Nucleus accumbens (tissue), 56 donors: Measurements from ENCODE around the gene NOS1.
"Not testable (repeated sequence)": the region's sequence is repeated elsewhere in the genome, so short reads cannot be mapped to it uniquely, and the experiment has no call there.

Experiments used
- DNase-seq, 56 donors: peaks; one replicate each; lab custom pipeline; 2025; lab: John Stamatoyannopoulos, UW

NOS1 gene

DNA sequence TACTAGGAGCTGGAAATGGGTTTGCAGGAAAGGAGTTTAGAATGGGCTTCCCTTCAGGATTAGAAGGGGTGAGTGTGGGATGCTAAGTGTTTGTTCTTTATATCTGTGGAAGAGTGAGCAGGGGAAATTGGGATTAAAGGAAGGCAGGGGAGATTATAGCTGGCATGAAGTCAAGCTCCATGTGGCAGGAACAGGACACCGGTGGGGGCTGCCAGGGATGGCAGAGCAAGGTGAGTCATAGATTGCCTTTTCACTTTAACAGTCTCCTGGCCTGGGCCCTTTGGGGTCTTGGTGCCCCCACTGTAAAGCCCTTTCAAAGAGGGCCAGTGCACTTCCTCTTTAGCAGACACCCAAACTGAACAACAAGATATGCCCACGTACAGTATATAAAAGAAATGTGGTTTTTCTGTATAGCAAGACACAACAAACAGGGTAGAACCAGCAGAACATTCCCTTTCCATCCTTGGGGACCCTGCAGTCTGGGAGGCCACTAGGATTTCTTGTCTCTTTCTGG lies 148.1 kb downstream of the NOS1 start:
- no peak for DNase-seq

DNA sequence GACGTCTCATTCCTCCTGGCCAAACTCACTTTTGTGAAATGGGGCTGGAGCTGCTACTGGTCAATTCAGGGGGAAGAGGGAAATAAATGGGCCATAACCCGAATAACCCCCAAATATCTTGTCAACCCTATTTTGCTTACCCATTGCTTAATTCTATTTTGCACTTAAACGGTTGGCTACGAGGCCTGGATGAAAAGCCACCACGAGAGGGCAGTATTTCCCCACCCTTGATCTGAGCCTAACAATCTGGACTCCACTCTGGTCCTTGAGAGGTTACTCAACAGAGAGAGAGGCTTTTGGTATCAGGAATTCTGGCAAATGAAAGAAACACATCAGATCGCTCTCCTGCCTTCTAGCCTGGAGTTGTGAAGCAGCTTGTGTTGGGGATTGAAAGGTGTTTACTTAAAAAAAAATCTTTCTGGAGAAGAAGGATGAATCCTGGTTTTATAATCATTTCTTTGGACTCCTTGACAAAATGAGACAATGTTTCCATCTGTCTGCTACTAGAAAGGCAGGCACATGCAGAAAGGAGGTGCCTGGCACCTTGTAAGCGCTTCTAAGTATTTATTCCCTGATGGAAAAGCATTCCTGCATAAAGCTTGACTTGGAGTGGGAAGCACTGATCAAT lies 148.7 kb downstream of the NOS1 start:
- peak in 49 of 56 donors; percentile 4 to 89 (median 44) for DNase-seq

DNA sequence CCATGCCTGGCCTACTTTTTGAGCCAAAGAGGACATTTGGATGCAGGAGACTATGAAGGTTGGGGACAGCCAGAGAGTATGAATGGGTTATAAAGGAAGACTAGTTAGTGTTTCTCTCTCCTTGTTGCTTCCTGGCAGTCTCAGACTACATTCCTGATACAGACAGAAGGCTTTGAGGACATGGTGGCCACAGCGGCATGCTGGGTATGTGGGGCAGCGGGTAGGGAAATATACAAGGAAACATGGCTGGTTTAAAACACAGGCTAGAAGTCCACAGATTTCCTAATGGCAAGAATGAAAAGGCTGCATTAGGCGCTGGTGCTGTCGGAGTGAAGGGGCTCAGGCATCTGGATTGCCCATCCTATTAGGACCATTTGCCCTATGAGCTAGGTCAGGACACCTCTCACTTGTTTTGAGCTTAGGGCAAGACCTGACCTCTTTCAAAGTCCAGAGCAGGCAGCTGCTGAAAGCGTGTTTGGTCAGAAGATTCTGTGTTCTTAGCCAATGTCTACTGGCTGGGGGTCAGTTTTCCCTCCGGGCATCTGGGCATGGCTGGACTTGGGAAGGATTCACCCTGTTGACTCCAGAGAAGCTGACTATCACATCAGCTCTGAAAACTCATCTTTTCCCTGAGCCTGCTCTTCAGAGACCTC lies 151.0 kb downstream of the NOS1 start:
- no peak for DNase-seq

DNA sequence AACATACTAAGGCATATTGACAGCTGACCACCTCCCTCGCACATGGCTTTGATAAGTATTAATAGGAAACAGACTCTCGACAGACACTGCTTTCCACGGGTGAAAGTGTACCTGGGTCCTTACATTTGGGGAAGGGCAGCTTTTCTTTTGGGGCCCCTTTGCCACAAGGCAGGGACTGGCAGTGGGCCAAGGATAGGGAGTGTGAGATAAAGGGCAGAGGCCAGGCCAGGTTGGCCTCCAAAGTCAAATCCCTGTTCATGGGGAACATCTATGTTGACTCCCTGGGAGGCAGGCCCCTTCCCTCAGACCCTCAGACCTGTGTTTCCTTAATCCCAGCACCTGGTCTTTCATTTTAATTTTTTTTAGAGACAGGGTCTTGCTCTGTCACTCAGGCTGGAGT lies 151.8 kb downstream of the NOS1 start:
- no peak for DNase-seq

DNA sequence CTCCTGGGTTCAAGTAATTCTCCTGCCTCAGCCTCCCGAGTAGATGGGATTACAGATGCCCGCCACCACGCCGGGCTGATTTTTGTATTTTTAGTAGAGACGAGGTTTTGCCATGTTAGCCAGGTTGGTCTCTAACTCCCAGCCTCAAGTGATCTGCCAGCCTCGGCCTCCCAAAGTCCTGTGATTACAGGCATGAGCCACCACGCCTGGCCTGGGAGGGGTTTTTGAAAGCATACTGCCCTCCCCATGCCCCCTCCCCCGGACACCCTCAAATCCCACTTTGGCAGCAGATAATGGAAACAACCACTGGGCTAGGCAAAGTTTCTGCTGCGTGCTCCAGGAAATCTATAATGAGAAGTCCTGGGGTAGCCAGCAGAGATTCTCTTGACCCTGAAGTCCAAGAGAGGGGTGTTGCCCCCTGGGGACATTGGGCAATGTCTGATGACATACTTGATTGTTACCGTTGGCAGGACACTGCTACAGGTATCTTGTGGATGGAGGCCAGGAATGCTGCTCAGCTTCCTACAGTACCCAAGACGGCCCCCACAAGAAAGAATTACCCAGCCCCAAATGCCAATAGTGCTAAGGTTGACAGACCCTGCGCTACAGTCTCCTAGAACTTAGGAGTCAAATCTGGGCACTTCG lies 152.5 kb downstream of the NOS1 start:
- DNase-seq: no peak

DNA sequence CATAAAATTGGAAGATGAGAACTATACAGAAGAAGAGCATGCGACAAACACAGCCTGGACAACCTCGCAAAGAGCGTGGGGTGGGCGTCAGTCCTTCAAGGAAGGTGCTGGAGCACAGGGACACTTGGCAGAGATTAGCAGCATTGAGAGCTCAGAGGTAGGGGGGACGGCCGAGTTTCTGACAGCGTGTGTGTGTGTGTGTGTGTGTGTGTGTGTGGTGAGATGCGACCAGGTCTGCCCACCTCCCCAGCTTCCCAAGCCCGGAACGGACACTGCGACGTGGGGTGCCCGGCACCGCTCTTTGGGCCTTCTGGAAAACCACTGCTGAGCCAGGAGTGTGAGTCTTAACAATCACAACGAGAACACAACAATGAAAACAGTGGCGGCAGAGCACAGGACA lies 153.2 kb downstream of the NOS1 start:
- DNase-seq: no peak

DNA sequence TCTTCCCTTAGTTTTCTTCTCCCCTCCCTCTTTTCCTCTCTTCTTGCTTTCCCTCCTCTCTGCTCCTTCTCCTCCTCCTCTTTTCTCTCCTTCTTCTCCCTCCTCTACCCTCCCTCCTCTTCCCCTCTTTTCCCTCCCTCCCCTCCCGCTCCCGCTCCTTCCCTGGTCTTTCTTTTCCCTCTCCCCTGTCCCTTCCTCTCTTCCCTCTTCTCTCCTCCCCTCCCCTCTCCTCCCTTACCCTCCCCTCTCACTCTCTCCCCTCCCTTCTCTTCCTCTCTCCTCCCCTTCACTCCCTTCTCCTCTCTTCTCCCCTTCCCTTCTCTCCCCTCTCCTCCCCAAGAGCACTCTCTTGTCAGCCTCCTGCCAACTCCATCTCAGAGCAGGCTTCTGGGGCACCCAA lies 153.8 kb downstream of the NOS1 start:
- DNase-seq: no peak

DNA sequence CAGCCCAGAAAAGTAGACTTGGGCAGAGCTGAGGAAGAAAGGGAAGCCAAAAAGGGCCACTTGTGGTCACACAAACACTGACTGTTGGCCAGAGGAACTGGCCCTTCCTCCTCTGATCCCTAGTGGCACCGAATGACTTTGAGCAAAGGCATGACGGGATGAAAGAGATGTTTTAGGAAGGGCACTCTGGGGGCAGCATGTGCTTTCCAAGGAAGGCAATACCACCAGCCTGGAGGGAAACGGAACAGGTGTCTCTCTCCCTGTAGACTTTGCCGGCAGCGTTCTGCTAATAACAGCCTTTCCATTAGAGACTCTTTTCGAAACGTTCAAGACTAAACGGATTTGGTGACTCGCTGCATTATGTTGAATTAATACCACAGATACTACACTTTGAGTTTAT lies 158.9 kb downstream of the NOS1 start:
- DNase-seq: no peak

DNA sequence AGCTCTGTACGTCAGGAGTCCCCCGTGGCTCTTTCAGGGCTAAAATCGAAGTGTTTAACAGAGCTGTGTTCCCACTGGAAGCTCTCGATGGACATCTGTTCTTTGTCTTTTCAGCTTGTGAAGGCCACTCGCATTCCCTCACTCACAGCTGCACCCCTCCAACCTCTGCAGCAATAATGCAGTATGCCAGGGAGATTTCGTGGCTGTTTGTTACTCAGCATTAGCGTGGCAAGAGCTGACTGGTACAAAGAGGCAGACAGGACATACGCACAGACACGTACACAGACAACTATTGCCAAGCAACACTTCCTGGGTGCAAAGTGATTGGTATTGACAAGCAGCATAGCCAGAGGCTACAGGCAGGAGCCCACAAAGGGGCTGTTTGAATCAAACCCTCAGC lies 159.4 kb downstream of the NOS1 start:
- DNase-seq: no peak

DNA sequence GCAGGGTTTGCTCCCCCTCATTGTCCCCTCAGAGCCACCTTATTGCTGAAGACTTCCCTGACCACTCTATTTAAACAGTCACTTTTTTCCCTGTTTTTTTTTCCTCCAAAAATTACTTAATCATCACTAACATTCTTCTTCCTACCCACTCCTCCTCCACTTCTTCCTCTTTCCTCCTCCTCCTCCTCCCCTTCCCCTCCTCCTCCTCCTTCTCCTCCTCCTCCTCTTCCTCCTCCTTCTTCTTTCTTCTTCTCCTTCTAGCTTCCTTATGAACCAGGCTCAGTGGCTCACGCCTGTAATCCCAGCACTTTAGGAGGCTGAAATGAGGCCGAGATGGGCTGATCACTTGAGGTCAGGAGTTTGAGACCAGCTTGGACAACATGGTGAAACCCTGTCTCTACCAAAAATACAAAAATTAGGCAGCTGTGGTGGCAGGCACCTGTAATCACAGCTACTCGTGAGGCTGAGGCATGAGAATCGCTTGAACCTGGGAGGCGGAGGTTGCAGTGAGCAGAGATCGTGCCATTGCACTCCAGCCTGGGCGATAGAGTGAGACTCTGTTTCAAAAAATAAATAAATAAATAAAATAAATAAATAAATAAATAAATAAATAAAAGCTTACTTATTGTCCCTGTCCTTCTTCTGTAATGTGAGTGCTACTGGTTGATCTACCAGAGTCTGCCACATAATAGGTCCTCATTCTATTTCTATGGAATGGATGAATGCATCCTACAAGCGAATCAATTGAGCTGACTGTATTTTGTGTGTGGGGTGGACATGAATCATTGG lies 161.3 kb downstream of the NOS1 start:
- DNase-seq: not testable (repeated sequence)

DNA sequence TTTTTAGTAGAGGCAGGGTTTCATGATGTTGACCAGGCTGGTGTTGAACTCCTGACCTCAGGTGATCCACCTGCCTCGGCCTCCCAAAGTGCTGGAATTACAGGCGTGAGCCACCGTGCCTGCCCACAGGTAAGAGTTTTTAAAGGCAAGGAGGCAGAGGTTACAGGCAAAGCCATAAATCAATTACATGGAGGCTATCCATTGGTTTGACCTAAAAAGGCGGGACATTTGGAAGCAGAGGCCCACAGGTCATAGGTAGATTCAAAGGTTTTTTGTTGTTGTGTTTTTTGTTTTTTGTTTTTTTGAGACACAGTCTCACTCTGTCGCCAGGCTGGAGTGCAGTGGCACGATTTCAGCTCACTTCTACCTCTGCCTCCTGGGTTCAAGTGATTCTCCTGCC lies 165.1 kb downstream of the NOS1 start:
- not testable (repeated sequence) for DNase-seq

DNA sequence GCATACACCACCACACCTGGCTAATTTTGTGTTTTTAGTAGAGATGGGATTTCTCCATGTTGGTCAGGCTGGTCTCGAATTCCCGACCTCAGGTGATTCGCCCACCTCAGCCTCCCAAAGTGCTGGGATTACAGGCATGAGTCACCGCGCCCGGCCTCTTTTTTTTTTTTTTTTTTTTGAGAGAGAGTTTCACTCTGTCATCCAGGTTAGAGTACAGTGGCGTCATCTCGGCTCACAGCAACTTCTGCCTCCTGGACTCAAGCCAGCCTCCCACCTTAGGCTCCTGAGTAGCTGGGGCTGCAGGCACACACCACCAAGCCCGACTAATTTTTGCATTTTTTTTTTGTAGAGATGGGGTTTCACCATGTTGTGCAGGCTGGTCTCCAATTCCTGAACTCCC lies 166.4 kb downstream of the NOS1 start:
- peak in 6 of 56 donors; percentile 8 to 35 (median 18) for DNase-seq

DNA sequence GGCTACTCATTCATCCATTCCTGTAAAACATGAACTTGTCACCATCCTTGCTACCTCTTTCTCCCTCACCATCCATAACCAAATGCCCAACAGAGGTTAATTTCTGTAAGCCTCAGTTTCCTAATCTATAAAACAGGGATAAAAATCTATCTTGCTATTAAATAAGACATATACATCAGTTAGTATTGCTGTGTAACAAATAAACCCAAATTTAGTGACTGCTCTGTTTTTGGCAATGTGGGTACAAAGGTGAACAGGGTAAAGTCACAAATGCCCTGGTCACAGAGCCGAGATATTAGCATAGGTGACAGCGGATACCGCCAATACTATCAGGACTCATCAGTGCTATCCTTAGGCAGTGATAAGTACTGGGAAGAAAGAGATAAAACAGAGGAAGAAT lies 167.5 kb downstream of the NOS1 start:
- no peak for DNase-seq

DNA sequence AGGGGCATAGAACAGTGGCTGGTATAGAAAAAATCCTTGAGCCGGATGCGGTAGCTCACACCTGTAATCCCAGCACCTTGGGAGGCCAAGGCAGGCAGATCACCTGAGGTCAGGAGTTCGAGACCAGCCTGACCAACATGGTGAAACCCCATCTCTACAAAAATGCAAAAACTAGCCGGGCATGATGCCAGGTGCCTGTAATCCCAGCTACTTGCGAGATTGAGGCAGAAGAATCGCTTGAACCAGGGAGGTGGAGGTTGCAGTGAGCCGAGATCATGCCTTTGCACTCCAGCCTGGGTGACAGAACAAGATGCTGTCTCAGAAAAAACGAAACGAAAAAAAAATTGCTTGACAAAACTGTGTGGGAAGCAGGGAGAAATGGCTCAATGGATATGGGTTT lies 168.8 kb downstream of the NOS1 start:
- DNase-seq: not testable (repeated sequence)

DNA sequence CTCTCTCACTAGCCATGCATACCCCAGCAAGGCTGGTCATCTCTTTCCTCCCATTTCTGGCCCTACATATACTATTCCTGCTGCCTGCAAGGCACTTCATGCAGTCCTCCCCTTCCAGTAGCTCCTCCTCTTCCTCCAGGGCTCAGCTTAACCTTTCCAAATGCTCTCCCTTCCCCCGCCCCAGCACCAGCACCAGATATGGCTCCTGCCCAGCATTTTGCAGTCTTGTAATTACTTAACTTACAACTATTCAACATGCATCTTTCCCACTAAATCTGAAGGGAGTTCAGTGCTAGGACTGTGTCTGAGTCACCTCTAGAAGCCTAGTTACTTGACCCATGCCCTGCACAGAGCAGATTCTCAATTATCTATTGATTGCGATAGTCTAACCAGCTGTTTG lies 169.4 kb downstream of the NOS1 start:
- DNase-seq: no peak

DNA sequence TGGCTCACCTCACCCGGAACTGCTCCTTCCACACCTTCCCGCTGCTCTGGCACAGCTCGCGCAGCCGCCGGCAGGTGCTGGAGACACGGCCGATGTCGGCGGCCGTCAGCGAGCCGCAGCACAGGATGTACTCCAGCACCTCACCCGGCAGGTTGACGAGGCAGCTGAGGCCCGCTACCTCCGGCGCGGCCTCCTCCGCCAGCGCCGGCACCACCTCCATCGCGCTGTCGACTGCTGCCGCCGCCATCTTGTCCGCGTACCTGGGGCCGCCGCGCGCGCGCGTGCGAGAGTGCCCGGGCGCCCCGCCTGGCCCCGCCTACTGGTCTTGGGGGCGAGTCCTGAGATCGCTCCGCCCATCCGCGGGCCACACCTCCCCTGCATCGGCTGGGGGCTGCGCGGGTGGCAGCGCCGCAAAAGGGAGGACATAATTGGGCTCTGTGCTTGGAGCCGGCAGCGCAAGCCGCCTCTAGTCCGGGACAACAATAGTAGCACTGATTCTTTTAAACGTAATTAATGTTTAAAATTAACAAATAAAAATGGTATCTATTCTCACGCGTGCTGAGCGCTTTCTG lies 171.1 kb downstream of the NOS1 start, which contains the start of gene FBXO21:
FBXO21 (minus strand) TSS at position 261 of the 572 bp plus-strand sequence; CDS start at position 247, 14 bp downstream.
- peak; percentile 44 to 97 (median 88) for DNase-seq

DNA sequence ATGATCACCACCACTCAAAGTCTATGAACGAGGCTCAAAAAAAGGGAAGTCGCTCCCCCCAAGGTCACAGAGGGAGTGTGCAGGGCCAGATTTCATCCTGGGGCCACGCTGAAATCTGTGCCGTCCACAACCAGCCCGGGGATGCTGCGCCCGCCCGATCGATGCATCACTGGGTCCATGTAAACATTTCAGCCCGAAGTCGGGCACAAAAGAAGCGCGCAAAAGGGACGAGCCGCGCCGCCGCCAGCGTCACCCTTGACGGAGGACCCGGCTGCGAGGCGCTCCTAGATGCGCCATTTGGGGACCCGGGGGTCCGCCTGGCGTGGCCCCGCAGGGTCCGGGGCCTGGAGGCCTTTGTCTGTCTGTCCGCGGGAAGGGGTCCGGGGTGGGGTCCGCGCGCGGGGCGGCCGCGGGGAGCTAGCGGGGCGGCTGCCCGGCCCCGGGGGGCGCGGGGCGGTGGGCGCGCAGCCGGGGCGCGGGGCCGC lies 171.7 kb downstream of the NOS1 start:
- peak in 36 of 56 donors; percentile 6 to 64 (median 37) for DNase-seq

DNA sequence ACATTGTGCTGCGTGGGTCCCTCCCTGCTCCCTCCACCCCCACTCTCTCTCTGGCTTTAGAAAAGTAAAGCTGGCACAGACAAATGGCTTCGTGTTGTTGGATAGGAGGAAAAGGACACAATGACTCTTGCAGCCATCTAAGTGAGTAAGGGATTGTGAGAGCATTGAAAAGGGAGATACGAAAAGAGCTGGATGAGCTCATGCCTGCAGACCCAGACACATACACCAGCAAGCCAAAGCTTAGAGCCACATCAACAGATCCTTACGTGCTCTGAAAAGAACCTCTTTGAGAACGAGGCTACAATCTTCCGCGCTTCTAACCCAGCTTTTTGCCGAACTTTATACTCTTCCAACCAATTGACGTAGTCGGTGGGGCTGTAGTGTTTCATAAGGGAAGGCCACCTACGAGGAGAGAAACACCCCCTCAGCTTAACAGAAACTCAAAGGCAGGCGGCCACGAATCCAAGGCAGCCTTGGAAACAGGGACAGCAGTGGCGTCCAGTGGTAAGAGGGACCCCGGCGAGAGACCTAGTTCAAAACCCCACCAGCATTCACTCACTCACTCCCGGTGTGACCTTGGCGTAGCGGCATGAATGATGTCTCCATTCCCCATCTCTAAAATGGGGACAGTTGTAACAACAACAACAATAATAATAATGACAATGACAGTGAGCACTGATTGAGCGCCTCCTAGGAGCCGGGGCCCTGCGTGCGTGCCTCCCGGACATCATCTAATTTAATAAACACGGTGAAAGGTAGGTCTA lies 172.3 kb downstream of the NOS1 start:
- DNase-seq: peak in 42 of 56 donors; percentile 9 to 69 (median 37)

DNA sequence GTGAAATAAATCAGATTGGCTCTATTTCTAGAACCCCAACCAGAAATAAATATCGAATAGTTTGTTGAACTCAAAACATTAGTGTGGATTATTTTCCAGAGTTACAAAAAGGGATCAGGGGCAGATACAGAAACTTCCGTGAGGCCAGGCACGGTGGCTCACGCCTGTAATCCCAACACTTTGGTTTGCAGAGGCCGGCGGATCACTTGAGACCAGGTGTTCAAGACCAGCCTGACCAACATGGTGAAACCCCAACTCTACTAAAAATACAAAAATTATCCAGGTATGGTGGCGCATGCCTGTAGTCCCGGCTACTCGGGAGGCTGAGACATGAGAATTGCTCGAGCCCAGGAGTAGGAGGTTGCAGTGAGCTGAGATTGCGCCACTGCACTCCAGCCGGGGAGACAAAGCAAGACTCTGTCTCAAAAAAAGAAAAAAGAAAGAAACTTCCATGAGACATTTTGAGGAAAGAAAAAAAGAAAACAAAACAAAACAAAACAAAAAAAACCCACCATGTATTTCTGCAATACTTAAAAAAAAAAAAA lies 173.2 kb downstream of the NOS1 start:
- no peak for DNase-seq
